GM18873 (cell line): ENCODE data around the gene TAP2.
"Not testable (repeated sequence)": the region's sequence is repeated elsewhere in the genome, so short reads cannot be mapped to it uniquely, and the experiment has no call there.

Experiments used
- ATAC-seq: cut with Tn5 transposase; IDR thresholded peaks from one replicate; pipeline ENCODE4 v1.9.1; 2021; ENCODE audit warnings: mild to moderate bottlenecking, moderate library complexity, moderate number of reproducible peaks; ENCODE audit not compliant: unreplicated experiment, low FRiP score

Gene TAP2

DNA sequence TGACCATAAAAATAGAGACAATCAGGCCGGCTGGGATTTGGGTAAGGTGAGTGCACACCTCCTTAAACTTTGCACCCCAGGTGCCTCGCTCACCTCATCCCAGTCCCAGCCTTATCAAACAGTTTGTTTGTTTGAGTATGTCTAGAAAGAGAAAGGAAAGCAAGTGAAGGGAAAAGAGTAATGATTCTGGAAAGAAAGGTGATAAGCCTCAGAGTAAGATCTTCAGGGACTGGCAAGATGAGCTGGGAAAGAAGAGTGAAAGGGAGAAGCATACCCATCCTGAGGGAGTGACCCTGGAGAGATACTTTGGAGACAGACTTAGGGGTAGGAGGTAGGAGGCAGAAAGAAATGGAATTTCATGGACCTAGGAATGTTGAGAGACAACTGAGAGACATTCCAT lies 1.7 kb downstream of the TAP2 start:
- ATAC-seq: no peak

DNA sequence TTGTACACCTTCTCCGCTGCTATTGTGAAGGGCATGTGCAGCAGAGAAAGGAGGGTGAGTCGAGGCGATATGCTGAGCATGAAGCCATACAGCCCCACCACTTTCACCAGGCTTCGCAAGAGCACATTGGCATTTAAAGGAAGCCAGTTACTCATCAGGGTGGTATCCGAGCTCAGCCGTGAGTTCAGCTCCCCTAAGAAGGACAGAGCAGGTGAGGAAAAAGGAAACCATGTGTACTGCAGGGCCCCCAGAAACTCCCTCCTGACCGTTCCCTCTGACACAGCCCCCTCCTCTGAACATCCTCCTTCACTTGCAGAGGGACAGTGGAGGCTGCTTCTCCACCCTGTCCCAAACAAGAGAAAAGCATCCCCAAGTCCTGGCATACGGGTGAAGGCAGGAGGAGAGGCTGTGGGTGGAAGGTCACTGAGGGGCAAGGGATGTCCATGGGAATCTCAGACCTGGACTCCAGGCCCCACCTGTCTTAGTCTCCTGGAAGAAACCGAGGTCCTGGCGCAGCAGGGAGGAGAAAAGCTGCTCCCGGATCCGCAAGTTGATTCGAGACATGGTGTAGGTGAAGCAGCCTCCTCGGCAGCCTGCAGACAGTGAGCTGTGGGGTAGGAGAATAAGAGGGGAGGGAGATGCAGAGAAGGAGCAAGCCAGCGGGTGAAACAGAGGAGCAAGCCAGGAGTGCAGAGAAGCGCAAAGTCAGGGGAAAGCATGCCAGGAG lies 3.2 kb downstream of the TAP2 start:
- no peak for ATAC-seq

DNA sequence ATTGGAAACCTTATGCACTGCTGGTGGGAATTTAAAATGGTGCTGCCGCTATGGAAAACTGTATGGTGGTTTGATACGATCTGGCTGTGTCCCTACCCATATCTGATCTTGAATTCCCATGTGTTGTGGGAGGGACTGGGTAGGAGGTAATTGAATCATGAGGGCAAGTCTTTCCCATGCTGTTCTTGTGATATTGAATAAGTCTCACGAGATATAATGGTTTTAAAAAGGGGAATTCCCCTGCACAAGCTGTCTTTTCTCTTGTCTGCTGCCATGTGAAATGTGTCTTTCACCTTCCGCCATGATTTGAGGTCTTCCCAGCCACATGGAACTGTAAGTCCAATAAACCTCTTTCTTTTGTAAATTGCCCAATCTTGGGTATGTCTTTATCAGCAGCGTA lies 4.9 kb downstream of the TAP2 start:
- no peak for ATAC-seq

DNA sequence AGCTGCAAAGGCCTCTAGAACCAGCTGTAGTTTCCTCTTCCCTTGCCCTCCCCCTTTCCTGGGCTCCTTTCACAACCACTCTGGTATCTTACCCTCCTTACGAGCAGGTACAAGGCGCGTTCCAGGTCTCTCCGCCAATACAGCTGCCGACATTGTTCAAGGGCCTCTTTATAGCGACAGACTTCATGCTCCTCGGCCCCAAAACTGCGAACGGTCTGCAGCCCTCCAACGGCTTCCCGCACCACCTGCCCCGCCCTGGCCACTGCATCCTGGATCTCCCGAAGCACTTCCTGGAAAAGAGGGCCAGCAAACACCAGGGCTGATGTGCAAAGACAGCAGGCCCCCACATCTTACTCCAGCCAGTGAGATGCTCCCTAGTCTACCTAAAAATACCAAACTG lies 6.0 kb downstream of the TAP2 start:
- ATAC-seq: no peak

DNA sequence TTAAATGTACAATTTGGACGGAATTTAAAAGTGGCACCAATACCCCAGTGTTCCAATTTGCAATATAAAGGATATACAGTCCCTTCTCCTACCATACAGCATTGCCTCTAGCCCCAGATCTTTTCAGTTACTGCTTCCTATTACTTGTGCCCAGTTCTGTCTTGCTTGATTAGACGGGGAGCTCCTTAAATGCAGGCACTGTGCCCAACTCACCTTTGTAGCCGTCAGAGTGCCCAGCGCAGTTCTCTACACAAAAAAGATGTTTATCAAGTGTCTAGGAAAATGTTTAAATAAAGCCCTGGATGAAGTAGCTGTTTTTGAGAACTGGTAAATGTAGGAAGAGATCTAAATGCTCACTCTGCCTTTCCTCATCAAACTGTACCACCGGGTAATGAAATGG lies 7.6 kb downstream of the TAP2 start:
- no peak for ATAC-seq

- ATAC-seq: no peak
Observed at GRCh38 chr6:32830017-32830416, 8.5 kb downstream of the TAP2 start.

GRCh38 chr6:32829495-32829894 lies 9.0 kb downstream of the TAP2 start:
- no peak for ATAC-seq

- ATAC-seq: no peak
Observed at GRCh38 chr6:32827025-32827424, 11.5 kb downstream of the TAP2 start.

GRCh38 chr6:32825966-32826365 lies 12.6 kb downstream of the TAP2 start:
- no peak for ATAC-seq

DNA sequence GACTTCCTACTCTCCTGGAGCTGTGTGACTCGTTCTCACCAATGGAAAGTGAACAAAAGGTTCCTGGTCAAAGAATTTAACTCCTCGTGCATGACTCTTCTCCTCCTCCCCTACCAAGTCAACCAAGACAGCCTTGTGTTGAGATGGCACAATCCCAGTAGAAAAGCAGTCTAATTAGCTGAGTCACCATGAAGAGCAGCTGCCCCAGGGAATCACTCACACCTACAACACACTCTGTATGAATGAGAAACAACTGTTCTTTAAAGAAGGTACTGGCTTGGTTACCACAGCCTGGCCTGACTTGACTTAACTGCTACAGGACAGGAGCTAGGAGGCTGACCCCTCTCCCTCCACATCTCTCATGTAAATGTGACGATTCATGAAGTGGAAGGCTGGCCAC lies 18.8 kb downstream of the TAP2 start:
- no peak for ATAC-seq

DNA sequence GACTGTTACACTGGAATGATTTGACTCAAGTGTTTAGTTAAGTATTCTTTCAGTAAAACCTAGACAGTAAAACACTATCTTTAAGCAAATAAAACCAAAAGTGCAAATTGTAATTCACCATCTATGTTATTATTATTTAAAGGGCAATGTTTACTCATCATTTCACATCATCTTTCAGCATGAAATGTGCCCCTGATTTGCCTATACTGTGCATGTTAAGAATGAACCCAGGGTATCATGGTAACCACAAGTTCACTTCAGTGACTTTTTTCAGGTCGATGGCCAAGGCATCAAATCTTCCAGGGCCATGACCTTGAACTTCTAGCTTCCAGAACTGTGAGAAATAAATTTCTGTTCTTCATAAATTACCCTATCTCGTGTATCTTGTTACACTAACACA lies 19.7 kb downstream of the TAP2 start:
- ATAC-seq: no peak

DNA sequence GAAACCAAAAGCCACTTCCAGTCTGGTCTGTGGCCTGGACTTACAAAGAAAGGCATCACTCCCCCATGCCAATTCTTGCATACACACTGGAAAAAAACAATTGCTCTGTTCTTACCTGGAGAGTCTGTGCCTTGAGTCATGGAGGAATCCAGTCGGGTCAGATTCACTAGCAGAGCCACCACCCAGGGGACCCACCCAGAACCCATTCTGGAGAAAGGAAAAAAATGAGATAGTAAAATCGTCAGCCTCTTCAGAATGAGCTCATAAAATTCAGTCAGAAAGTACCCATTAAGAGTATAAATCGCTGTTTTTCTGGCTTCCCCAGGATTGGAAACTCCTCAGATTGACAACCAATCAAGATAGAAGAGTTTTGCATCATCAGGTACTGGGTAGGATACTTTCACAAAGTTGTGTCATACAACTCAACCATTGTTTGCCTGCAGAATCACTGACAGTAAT lies 21.8 kb downstream of the TAP2 start, which contains the start of gene HLA-DOB:
HLA-DOB (minus strand) TSS at position 257 of the 459 bp plus-strand sequence; CDS start at position 206, 51 bp downstream.
- no peak for ATAC-seq

GRCh38 chr6:32815996-32816395 lies 22.5 kb downstream of the TAP2 start:
- ATAC-seq: no peak

DNA sequence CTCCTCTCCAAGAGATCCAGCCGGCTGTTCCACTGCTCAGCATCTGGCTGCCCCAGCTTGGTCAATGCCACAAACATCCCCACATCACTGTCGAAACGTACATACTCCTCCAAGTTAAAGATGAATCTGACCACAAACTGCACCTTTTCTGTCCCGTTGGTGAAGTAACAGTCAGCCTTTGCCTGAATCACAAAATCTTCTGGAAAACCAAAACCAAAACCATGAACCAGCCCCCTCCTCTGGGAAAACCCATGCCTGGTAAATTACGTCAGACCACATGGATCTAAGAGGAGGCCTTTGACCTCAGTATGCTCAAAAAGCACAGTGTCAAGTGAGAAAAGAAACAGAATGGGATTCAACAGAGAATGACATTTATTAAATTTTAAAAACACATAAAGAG lies 23.4 kb downstream of the TAP2 start:
- no peak for ATAC-seq

GRCh38 chr6:32814145-32814544 lies 24.4 kb downstream of the TAP2 start:
- no peak for ATAC-seq

DNA sequence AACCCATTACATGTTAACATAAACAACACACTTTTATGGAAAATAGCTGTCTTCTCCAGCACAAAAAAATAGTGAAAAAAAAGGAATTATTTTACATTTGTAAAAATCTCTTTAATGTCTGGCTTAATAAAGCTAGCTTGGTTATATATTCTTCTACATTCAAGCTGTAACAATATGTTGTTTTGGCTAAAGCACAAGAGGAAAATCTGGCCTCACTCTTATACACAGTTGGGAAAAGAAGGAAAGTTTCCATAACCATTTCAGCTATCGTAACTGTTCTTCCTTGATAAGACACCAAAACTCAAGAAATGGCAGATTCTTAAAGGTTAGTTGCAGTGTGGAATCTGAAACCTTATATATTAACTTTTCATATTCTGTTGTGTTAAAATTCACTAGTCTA lies 29.4 kb downstream of the TAP2 start:
- ATAC-seq: no peak

- ATAC-seq: no peak
Observed at GRCh38 chr6:32807020-32807580, 31.4 kb downstream of the TAP2 start.

GRCh38 chr6:32805404-32805803 lies 33.1 kb downstream of the TAP2 start:
- ATAC-seq: not testable (repeated sequence)

DNA sequence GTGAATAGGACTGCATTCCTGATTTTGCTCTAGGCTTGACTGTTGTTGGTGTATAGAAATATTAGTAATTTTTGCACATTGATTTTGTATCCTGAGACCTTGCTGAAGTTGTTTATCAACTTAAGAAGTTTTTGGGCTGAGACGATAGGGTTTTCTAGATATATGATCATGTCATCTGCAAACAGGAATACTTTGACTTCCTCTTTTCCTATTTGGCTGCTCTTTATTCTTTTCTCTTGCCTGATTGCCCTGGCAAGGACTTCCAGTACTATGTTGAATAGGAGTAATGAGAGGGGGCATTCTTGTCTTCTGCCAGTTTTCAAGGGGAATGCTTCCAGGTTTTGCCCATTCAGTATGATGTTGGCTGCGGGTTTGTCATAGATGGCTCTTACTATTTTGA lies 35.1 kb downstream of the TAP2 start:
- ATAC-seq: no peak

DNA sequence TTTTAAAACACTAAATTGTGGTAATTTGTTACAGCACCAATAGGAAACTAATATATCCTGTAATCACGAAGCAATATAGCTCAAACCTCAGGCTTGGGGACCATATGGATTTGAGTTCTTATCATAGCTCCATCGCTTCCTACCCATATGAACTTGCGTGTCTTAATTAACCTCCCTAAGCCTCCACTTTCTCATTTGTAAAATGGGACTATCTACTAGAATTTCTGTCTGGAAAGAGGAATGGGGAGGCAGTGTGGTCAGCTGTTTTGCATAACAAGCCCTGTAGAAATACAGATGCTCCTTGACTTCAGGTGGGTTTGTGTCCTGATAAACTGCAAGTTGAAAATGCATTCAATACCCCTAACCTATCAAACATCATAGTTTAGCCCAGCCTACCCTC lies 38.8 kb downstream of the TAP2 start:
- ATAC-seq: no peak

- ATAC-seq: no peak
Observed at GRCh38 chr6:32799168-32799567, 39.4 kb downstream of the TAP2 start.
